Sigmoid colon (tissue), 7 donors: Measurements from ENCODE around the gene POU6F2. TPM values are rescaled to one million over a fixed set of nuclear protein-coding genes. Genes with fewer than 3 reads are reported as not detected.

ENCODE experiments used
- DNase-seq: peaks from one replicate; pipeline ENCODE4 v3.0.0-alpha.2; 2019
- H3K27ac ChIP-seq, 4 donors: fragments of 200-600 bp; sonication (generic); one replicate each; pipeline ENCODE4 v1.5.1; 2016 to 2019; ENCODE audit warnings: mild to moderate bottlenecking in 1 of 4
- H3K27me3 ChIP-seq, 3 donors: fragments of 200-600 bp; sonication (generic); one replicate each; pipeline ENCODE4 v1.5.1; 2019; ENCODE audit warnings: mild to moderate bottlenecking in 1 of 3
- H3K36me3 ChIP-seq, 4 donors: fragments of 200-600 bp; sonication (generic); one replicate each; pipeline ENCODE4 v1.5.1; 2016 to 2019
- H3K4me1 ChIP-seq, 4 donors: fragments of 200-600 bp; sonication (generic); one replicate each; pipeline ENCODE4 v1.5.1; 2017 to 2019
- H3K4me3 ChIP-seq, 4 donors: fragments of 200-600 bp; sonication (generic); one replicate each; pipeline ENCODE4 v1.5.1; 2017 to 2019; ENCODE audit warnings: mild to moderate bottlenecking in 2 of 4, moderate library complexity in 1 of 4
- H3K9me3 ChIP-seq, 4 donors: fragments of 200-600 bp in 3 of 4; sonication (generic) in 3 of 4; one replicate each; pipeline versions ENCODE4 v1.5.1 to v1.6.1; 2013 to 2019
- EP300 ChIP-seq, 4 donors: sonication (generic); formaldehyde crosslinking; IDR thresholded peaks; one replicate each; pipeline ENCODE4 v1.6.1; 2017; ENCODE audit warnings: antibody characterized with exemption in 4 of 4
- POLR2A ChIP-seq, 2 donors: fragments of 450-650 bp; IDR thresholded peaks; one replicate each; pipeline ENCODE4 v1.6.1; 2016; ENCODE audit warnings: antibody characterized with exemption in 2 of 2, mild to moderate bottlenecking in 2 of 2, moderate library complexity in 2 of 2
- POLR2AphosphoS5 ChIP-seq, 4 donors: sonication (generic); formaldehyde crosslinking; IDR thresholded peaks; one replicate each; pipeline ENCODE4 v1.6.1; 2017; ENCODE audit warnings: antibody characterized with exemption in 4 of 4
- WGBS, 2 donors: extraction: QIAGEN DNeasy Blood & Tissue Kit; methylation state at CpG; one replicate each; pipeline ENCODE4 v1.1.7; 2013; 5-methylcytosine and 5-hydroxymethylcytosine counted together
- intact Hi-C: fragments of 100-400 bp; cut with DNase I; formaldehyde crosslinking; loops from one replicate; pipeline ENCODE4 v1.15.1; 2023
- polyA plus RNA-seq, 3 donors: library from polyadenylated mRNA; stranded (reverse); fragments of 200-250 nt; gene quantifications; one replicate each; pipeline ENCODE4 v1.2.3, GENCODE V29; 2013
- total RNA-seq, 4 donors: library from RNA; depleted of rRNA; stranded (reverse); fragments of >200 nt; gene quantifications; one replicate each; pipeline ENCODE4 v1.1.0, GENCODE V29; 2016
- TF ChIP-seq, protein P1 (sequence below), 4 experiments: fragments of 450-650 bp in 3 of 4; fragments of 200-600 bp in 1 of 4; IDR thresholded peaks; one replicate each; pipeline ENCODE4 v1.5.1; 2016 to 2019; ENCODE audit warnings: antibody characterized with exemption in 4 of 4, mild to moderate bottlenecking in 3 of 4, moderate library complexity in 2 of 4
- donor health status: healthy with polysubstance abuse.
- donor health status: Bipolar disorder and iron deficiency.
- donor health status: healthy.

POU6F2 gene
- total and polyA plus RNA-seq, 7 donors: 0.04 TPM; not detected in 6

DNA sequence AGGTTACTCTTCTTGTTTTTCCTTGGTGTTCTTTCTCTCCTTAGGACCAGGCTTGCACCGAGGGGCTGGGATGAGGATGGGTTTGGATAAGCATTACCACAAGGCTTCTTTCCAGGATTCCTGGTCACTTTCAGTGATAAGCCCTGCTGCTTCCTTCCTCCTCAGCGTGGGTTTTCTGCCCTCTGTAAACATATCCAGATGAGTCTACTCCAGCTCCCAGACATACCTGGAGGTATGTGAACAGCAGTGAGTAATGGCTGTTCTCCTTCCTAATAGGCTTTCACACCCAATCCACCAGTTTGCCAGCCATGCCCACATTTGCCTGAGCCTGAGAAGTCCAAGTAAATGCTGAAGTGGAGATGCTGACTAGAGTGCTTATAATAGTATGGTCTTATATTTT, 358.7 kb downstream of the POU6F2 start:
- Histone ChIP-seq H3K27ac (no peak overlapping the region), H3K4me1 (peaks cover 0 to 10% (median 0%) of the 10 kb centered on the region in 4 donors), H3K27me3 (no peaks in the 10 kb centered on the region), H3K9me3 (no peaks in the 10 kb centered on the region), H3K4me3 (no peak overlapping the region), H3K36me3 (no peaks in the 10 kb centered on the region)
- WGBS, 2 donors: 43 to 69% methylated on average over 2 of the region's 2 CpGs
- DNase-seq: no peak
- intact Hi-C loops: no loop called here
- TF ChIP-seq POLR2AphosphoS5 (IDR thresholded peaks at IDR 0.05): no peak
- TF ChIP-seq POLR2A (IDR thresholded peaks at IDR 0.05): no peak
- no peak for TF ChIP-seq EP300 (IDR thresholded peaks at IDR 0.05)
- TF ChIP-seq, protein P1, sequence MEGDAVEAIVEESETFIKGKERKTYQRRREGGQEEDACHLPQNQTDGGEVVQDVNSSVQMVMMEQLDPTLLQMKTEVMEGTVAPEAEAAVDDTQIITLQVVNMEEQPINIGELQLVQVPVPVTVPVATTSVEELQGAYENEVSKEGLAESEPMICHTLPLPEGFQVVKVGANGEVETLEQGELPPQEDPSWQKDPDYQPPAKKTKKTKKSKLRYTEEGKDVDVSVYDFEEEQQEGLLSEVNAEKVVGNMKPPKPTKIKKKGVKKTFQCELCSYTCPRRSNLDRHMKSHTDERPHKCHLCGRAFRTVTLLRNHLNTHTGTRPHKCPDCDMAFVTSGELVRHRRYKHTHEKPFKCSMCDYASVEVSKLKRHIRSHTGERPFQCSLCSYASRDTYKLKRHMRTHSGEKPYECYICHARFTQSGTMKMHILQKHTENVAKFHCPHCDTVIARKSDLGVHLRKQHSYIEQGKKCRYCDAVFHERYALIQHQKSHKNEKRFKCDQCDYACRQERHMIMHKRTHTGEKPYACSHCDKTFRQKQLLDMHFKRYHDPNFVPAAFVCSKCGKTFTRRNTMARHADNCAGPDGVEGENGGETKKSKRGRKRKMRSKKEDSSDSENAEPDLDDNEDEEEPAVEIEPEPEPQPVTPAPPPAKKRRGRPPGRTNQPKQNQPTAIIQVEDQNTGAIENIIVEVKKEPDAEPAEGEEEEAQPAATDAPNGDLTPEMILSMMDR (IDR thresholded peaks at IDR 0.05): no peak

DNA sequence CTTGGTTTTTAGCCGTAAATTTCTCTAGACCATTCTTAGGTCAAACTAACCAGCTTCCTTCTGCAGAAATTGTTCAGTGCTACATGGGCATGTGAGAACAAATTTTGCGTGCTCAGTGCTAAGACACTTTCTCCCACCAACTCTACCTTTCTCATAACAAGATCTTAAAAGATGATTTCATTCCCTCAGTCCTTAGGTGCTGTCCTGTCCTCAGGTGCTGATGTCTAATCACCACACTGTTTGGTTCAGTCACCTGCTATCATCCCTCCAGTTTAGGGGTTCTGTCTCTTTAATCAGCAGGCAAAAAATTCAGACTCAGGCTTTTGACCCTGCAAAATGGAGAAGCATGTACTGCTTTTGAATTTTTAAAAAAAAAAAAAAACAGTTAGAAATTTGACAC, 361.0 kb downstream of the POU6F2 start:
- Histone ChIP-seq H3K27me3 (no peaks in the 10 kb centered on the region), H3K27ac (no peak overlapping the region), H3K36me3 (no peaks in the 10 kb centered on the region), H3K4me1 (peaks cover 0 to 10% (median 0%) of the 10 kb centered on the region in 4 donors), H3K4me3 (no peak overlapping the region), H3K9me3 (no peaks in the 10 kb centered on the region)
- intact Hi-C loops: no loop called here
- no peak for DNase-seq
- 91 to 92% methylated on average over 2 of the region's 2 CpGs for whole genome bisulfite sequencing, 2 donors
- TF ChIP-seq EP300 (IDR thresholded peaks at IDR 0.05) (no peak), POLR2AphosphoS5 (IDR thresholded peaks at IDR 0.05) (no peak), POLR2A (IDR thresholded peaks at IDR 0.05) (no peak)
- TF ChIP-seq, protein P1 (IDR thresholded peaks at IDR 0.05): no peak

DNA sequence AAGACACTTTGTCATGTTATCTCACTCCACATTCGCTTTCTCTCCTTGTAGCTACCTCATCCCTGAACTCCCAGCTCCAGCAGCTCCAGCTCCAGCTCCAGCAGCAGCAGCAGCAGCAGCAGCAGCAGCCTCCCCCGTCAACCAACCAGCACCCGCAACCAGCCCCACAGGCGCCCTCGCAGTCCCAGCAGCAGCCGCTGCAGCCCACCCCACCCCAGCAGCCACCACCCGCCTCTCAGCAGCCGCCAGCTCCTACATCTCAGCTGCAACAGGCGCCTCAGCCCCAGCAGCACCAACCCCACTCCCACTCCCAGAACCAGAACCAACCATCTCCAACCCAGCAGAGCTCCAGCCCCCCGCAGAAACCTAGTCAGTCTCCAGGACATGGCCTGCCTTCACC, 361.9 kb downstream of the POU6F2 start:
- TF ChIP-seq, protein P1 (IDR thresholded peaks at IDR 0.05): no peak
- no peak for TF ChIP-seq POLR2AphosphoS5 (IDR thresholded peaks at IDR 0.05)
- TF ChIP-seq EP300 (IDR thresholded peaks at IDR 0.05): no peak
- TF ChIP-seq POLR2A (IDR thresholded peaks at IDR 0.05): no peak
- H3K36me3 ChIP-seq: no peaks in the 10 kb centered on the region
- intact Hi-C loops: no loop called here
- H3K4me3 ChIP-seq: no peak overlapping the region
- H3K9me3 ChIP-seq: no peaks in the 10 kb centered on the region
- H3K27ac ChIP-seq: no peak overlapping the region
- H3K4me1 ChIP-seq: peaks cover 0 to 10% (median 0%) of the 10 kb centered on the region in 4 donors
- H3K27me3 ChIP-seq: no peaks in the 10 kb centered on the region
- DNase-seq: no peak
- WGBS, 2 donors: 93% methylated on average over 10 of the region's 10 CpGs

DNA sequence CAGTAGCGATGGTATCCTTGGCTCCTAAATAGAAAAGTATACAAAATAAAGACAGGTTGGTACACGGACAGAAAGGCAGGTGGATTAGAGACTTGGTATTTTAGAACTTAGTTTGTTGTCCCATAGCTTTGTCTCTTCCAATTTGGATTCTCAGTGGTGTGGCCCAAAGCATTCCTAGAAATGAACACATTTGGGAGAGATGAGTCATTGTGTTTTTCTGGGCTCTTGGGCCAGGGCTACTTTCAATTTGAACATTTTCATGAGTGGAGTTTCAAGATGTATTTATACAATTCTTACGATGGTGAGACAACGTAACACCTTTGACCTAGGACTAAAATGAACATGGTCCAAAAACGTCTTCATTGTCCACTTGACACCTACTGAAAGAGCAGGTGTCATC, 363.4 kb downstream of the POU6F2 start:
- Histone ChIP-seq H3K36me3 (no peaks in the 10 kb centered on the region), H3K9me3 (no peaks in the 10 kb centered on the region), H3K27me3 (no peaks in the 10 kb centered on the region), H3K4me3 (no peak overlapping the region), H3K4me1 (peaks cover 0 to 7% (median 0%) of the 10 kb centered on the region in 4 donors), H3K27ac (no peak overlapping the region)
- WGBS, 2 donors: 68 to 76% methylated on average over 5 of the region's 5 CpGs
- DNase-seq: no peak
- intact Hi-C loops: no loop called here
- no peak for TF ChIP-seq POLR2AphosphoS5 (IDR thresholded peaks at IDR 0.05)

- TF ChIP-seq POLR2AphosphoS5 (IDR thresholded peaks at IDR 0.05) (no peak), EP300 (IDR thresholded peaks at IDR 0.05) (no peak), POLR2A (IDR thresholded peaks at IDR 0.05) (no peak)
- TF ChIP-seq, protein P1 (IDR thresholded peaks at IDR 0.05): no peak
- Histone ChIP-seq H3K9me3 (no peaks in the 10 kb centered on the region), H3K36me3 (no peaks in the 10 kb centered on the region), H3K27me3 (no peaks in the 10 kb centered on the region), H3K4me1 (no peaks in the 10 kb centered on the region), H3K4me3 (no peak overlapping the region), H3K27ac (no peak overlapping the region)
- intact Hi-C loops: no loop called here
- 66 to 89% methylated on average over 3 of the region's 3 CpGs for WGBS, 2 donors
- DNase-seq: no peak
Measured at GRCh38 chr7:39342763-39343162, 365.1 kb downstream of the POU6F2 start.
